Gastrocnemius medialis (tissue), 4 donors: ENCODE measurements around the gene STAT5B. TPM values are rescaled to one million over a fixed set of nuclear protein-coding genes. Genes with fewer than 3 reads are reported as not detected.

ENCODE experiments used
- ATAC-seq, 2 donors: fragments of 150-250 bp; one replicate each; pipeline ENCODE4 v1.9.1; 2016
- DNase-seq, 2 donors: peaks; one replicate each; pipeline ENCODE4 v3.0.0-alpha.2; 2019
- H3K27ac ChIP-seq, 4 donors: fragments of 200-600 bp; sonication (generic); 1 replicate in 1 of 4; 2 replicates in 3 of 4; pipeline ENCODE4 v1.5.1; 2016 to 2018; ENCODE audit warnings: mild to moderate bottlenecking in 2 of 4, moderate library complexity in 1 of 4
- H3K27me3 ChIP-seq, 3 donors: fragments of 200-600 bp; sonication (generic) in 2 of 3; 1 replicate in 1 of 3; 2 replicates in 2 of 3; pipeline versions ENCODE4 v1.5.1 to v1.6.0; 2016 to 2019; ENCODE audit warnings: mild to moderate bottlenecking in 1 of 3, moderate library complexity in 1 of 3
- H3K36me3 ChIP-seq, 2 donors: fragments of 200-600 bp; sonication (generic) in 1 of 2; one replicate each; pipeline ENCODE4 v1.5.1; 2017 to 2018
- H3K4me1 ChIP-seq, 2 donors: fragments of 200-600 bp; sonication (generic) in 1 of 2; one replicate each; pipeline ENCODE4 v1.5.1; 2016 to 2017; ENCODE audit warnings: mild to moderate bottlenecking in 2 of 2
- H3K4me3 ChIP-seq, 4 donors: fragments of 200-600 bp; sonication (generic) in 3 of 4; 1 replicate in 1 of 4; 2 replicates in 3 of 4; pipeline ENCODE4 v1.5.1; 2016 to 2019; ENCODE audit warnings: mild to moderate bottlenecking in 2 of 4
- H3K9me3 ChIP-seq, 3 donors: fragments of 200-600 bp; sonication (generic) in 2 of 3; 1 replicate in 1 of 3; 2 replicates in 2 of 3; pipeline ENCODE4 v1.5.1; 2016 to 2019
- POLR2A ChIP-seq, 2 donors: fragments of 450-650 bp; IDR thresholded peaks; one replicate each; pipeline ENCODE4 v1.6.1; 2017; ENCODE audit warnings: antibody characterized with exemption in 2 of 2, mild to moderate bottlenecking in 2 of 2, moderate library complexity in 2 of 2
- in situ Hi-C, 4 donors: fragments of 200-750 bp; cut with MboI; loops; one replicate each; pipeline versions ENCODE4 v1.15.0 to v1.8.0; 2017; ENCODE audit warnings: low sequenced_read_pairs in 4 of 4
- intact Hi-C: fragments of 100-400 bp; cut with DNase I; formaldehyde crosslinking; loops from one replicate; pipeline ENCODE4 v1.15.1; 2023; ENCODE audit warnings: low total_unique reads
- total RNA-seq, 4 donors: library from RNA; depleted of rRNA; stranded (reverse); fragments of >200 nt; gene quantifications; one replicate each; pipeline versions ENCODE4 v1.1.0 to v1.2.3, GENCODE V29; 2016
- TF ChIP-seq, protein P1 (sequence below), 5 experiments: fragments of 450-650 bp in 3 of 5; fragments of 200-600 bp in 2 of 5; sonication (generic) in 2 of 5; IDR thresholded peaks in 4 of 5; conservative IDR thresholded peaks in 1 of 5; 1 replicate in 4 of 5; 2 replicates in 1 of 5; pipeline ENCODE4 v1.5.1; 2016 to 2019; ENCODE audit warnings: antibody characterized with exemption in 5 of 5, mild to moderate bottlenecking in 3 of 5, moderate library complexity in 3 of 5

STAT5B gene
- total RNA-seq, 4 donors from 2014 or later, result 77.3 to 150 (median 80.7) TPM

DNA sequence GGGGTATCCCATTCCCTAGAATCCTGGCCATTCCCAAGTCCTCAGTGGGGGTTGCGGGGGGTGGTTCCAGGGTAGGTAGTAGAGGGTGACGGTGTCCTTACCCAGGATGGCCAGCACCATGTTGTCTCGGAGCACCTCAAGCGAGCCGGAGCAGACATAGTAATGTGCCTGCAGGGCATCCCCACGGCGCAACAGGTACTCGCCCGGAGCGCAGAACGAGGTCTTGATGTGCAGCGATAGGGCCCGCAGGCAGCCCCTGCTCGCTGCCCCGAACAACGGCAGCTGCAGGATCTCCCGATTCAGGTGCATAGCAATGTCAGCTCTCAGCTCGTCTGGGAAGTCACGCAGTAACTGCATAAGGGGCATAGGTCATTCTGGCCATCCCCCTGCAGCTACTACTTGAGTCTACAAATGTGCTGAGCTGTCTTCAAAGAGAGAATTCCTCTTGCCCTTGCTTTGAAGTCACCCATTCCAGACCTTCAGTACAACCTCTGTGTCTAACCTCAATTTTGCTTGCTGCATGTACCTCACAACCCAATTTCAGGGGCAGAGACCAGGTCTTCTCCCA lies 109.9 kb downstream of the STAT5B start:
- intact Hi-C loops, result no loop called here
- no peak overlapping the region for H3K27ac ChIP-seq
- H3K4me3 ChIP-seq, result no peak overlapping the region
- H3K27me3 ChIP-seq, result no peaks in the 10 kb centered on the region
- H3K4me1 ChIP-seq, result no peaks in the 10 kb centered on the region
- in situ Hi-C loops, result no loop called here
- ATAC-seq, result no peak
- TF ChIP-seq, protein P1, sequence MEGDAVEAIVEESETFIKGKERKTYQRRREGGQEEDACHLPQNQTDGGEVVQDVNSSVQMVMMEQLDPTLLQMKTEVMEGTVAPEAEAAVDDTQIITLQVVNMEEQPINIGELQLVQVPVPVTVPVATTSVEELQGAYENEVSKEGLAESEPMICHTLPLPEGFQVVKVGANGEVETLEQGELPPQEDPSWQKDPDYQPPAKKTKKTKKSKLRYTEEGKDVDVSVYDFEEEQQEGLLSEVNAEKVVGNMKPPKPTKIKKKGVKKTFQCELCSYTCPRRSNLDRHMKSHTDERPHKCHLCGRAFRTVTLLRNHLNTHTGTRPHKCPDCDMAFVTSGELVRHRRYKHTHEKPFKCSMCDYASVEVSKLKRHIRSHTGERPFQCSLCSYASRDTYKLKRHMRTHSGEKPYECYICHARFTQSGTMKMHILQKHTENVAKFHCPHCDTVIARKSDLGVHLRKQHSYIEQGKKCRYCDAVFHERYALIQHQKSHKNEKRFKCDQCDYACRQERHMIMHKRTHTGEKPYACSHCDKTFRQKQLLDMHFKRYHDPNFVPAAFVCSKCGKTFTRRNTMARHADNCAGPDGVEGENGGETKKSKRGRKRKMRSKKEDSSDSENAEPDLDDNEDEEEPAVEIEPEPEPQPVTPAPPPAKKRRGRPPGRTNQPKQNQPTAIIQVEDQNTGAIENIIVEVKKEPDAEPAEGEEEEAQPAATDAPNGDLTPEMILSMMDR (IDR thresholded peaks at IDR 0.05 in 4 of 5, conservative IDR thresholded peaks at IDR 0.05 in 1 of 5), result no peak
- no peak for TF ChIP-seq POLR2A (IDR thresholded peaks at IDR 0.05)
- no peak for DNase-seq
- no peaks in the 10 kb centered on the region for H3K9me3 ChIP-seq
- H3K36me3 ChIP-seq, result no peaks in the 10 kb centered on the region

DNA sequence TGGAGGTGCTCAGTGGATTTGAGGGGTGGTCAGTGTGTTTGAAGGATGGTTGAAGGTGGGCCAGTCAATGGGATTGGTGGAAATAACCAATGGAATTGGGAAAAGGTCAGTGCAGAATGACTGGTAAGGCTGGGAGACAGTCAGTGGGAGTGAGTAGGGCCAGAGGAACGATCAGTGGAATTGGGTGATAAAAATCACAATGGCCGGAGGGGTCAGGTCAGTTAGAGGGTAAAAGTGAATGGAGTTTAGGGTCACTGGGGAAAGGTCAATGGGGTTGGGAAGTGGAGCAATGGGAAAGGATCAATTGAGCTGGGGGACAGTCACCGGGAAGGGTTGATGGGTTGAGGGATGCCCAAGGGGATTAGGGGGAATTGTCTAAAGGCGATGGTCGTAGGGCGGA lies 110.4 kb downstream of the STAT5B start:
- H3K36me3 ChIP-seq, result no peaks in the 10 kb centered on the region
- DNase-seq (no peak), ATAC-seq (no peak)
- no peak overlapping the region for H3K27ac ChIP-seq
- intact Hi-C loops, result no loop called here
- no peaks in the 10 kb centered on the region for H3K27me3 ChIP-seq
- H3K4me3 ChIP-seq, result no peak overlapping the region
- H3K9me3 ChIP-seq, result no peaks in the 10 kb centered on the region
- H3K4me1 ChIP-seq, result no peaks in the 10 kb centered on the region
- TF ChIP-seq POLR2A (IDR thresholded peaks at IDR 0.05), result no peak
- TF ChIP-seq, protein P1 (IDR thresholded peaks at IDR 0.05 in 4 of 5, conservative IDR thresholded peaks at IDR 0.05 in 1 of 5), result no peak
- in situ Hi-C loops, result no loop called here

DNA sequence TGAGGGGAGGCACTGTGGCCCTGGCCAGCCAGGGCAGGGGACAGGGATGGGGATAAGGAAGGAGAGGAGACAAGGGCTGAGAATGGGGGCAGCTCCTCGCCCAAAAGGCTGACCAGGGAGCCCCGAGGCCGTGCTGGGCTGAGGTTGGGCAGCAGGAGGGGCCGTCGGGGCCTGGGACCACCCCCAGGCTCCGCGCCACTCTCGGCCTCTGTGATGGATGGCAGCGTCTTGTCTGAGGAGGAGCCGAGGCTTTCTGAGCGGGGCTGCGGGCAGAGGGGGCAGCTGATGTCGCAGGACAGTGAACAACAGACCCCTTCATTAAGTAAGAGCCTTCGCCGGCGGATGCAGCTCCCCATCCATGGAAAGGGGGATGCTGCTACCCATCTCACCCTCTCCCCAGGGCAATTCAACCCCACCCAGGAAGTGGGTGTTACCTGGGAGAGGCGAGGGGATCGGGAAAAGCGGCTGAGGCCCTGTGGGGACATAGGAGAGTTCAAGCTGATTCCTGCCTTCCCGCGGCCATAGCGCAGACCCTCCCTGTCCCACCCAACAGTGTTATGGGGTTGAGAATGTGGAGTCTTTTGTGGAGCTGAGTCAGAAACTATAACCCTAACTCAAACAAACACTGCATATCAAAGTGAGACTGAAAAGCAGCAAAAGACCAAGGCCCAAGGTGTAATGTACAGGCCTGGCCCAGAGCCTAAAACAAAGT lies 112.3 kb downstream of the STAT5B start:
- no peaks in the 10 kb centered on the region for H3K27me3 ChIP-seq
- TF ChIP-seq POLR2A (IDR thresholded peaks at IDR 0.05), result no peak
- TF ChIP-seq, protein P1 (IDR thresholded peaks at IDR 0.05 in 4 of 5, conservative IDR thresholded peaks at IDR 0.05 in 1 of 5), result no peak
- H3K9me3 ChIP-seq, result no peaks in the 10 kb centered on the region
- no peaks in the 10 kb centered on the region for H3K4me1 ChIP-seq
- DNase-seq (no peak), ATAC-seq (no peak)
- no peak overlapping the region for H3K4me3 ChIP-seq
- H3K27ac ChIP-seq, result no peak overlapping the region
- no peaks in the 10 kb centered on the region for H3K36me3 ChIP-seq
- intact Hi-C loops (no loop called here), in situ Hi-C loops (no loop called here)

DNA sequence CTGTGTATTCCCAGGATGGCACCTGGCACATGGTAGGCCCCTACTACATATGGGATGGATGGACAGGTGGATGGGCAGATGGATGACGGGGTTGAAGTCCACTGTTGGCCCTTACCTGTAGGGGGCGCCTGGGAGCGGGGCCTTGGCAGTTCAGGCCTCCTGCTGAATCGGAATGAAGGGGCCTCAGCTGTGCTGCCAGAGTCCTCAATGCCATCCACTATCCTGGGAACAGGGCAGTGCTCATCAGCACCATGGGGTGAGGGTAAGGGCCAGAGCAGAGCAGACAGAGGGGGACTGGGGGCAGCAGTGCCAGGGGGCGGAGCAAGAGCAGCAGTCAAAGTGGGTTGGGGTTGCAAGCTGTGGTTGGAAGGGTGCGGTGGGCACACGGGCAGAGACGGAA lies 113.1 kb downstream of the STAT5B start:
- H3K4me3 ChIP-seq, result no peak overlapping the region
- no peaks in the 10 kb centered on the region for H3K27me3 ChIP-seq
- intact Hi-C loops, result no loop called here
- ATAC-seq, result no peak
- TF ChIP-seq, protein P1 (IDR thresholded peaks at IDR 0.05 in 4 of 5, conservative IDR thresholded peaks at IDR 0.05 in 1 of 5), result peak in 1 of 5 experiments; percentile 28
- TF ChIP-seq POLR2A (IDR thresholded peaks at IDR 0.05), result no peak
- no peak overlapping the region for H3K27ac ChIP-seq
- no peaks in the 10 kb centered on the region for H3K4me1 ChIP-seq
- H3K9me3 ChIP-seq, result no peaks in the 10 kb centered on the region
- in situ Hi-C loops, result no loop called here
- no peaks in the 10 kb centered on the region for H3K36me3 ChIP-seq
- no peak for DNase-seq
